Lower leg skin (tissue), 3 donors: ENCODE results near the gene TMEM176A.

Experiments
- CTCF ChIP-seq, 3 donors: fragments of 450-650 bp; IDR thresholded peaks; one replicate each; pipeline ENCODE4 v1.5.1; 2016; ENCODE audit warnings: antibody characterized with exemption in 3 of 3, mild to moderate bottlenecking in 3 of 3, moderate library complexity in 2 of 3
- POLR2A ChIP-seq, 2 donors: fragments of 450-650 bp; IDR thresholded peaks; one replicate each; pipeline ENCODE4 v1.6.1; 2016 to 2017; ENCODE audit warnings: antibody characterized with exemption in 2 of 2, mild to moderate bottlenecking in 1 of 2, moderate library complexity in 1 of 2

- TF ChIP-seq CTCF (IDR thresholded peaks at IDR 0.05) (no peak), POLR2A (IDR thresholded peaks at IDR 0.05) (no peak)
Observed at GRCh38 chr7:150845421-150845861, 44.9 kb downstream of the TMEM176A start.
